Measurements from ENCODE around the gene FCRL5. TPM values are rescaled to one million over a fixed set of nuclear protein-coding genes. Genes with fewer than 3 reads are reported as not detected.

Gene FCRL5
- total RNA-seq, 1 experiment from 2014 or later, result not detected

- H3K27me3 Mint-ChIP-seq (ENCODE audit: insufficient read depth, unreplicated experiment), result peaks cover 79% of the 10 kb centered on the region
Measured at GRCh38 chr1:157540160-157540748, 12.1 kb downstream of the FCRL5 start.

GRCh38 chr1:157539568-157539967 lies 12.7 kb downstream of the FCRL5 start:
- peaks cover 85% of the 10 kb centered on the region for H3K27me3 Mint-ChIP-seq (ENCODE audit: insufficient read depth, unreplicated experiment)
- ChIA-PET POLR2A (no interaction called here), CTCF (interaction anchor here (1.7 kb wide), 1 partner anchor 40 kb away, joined by 8 read pairs; no protein-coding TSS in a partner anchor)
- H3K36me3 Mint-ChIP-seq (ENCODE audit: insufficient read depth, unreplicated experiment), result no peaks in the 10 kb centered on the region
- intact Hi-C loops (cut with micrococcal nuclease), result no loop called here
- TF ChIP-seq, protein P1, sequence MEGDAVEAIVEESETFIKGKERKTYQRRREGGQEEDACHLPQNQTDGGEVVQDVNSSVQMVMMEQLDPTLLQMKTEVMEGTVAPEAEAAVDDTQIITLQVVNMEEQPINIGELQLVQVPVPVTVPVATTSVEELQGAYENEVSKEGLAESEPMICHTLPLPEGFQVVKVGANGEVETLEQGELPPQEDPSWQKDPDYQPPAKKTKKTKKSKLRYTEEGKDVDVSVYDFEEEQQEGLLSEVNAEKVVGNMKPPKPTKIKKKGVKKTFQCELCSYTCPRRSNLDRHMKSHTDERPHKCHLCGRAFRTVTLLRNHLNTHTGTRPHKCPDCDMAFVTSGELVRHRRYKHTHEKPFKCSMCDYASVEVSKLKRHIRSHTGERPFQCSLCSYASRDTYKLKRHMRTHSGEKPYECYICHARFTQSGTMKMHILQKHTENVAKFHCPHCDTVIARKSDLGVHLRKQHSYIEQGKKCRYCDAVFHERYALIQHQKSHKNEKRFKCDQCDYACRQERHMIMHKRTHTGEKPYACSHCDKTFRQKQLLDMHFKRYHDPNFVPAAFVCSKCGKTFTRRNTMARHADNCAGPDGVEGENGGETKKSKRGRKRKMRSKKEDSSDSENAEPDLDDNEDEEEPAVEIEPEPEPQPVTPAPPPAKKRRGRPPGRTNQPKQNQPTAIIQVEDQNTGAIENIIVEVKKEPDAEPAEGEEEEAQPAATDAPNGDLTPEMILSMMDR (IDR thresholded peaks at IDR 0.05; ENCODE audit: unreplicated experiment), result no peak
- no peak overlapping the region for H3K27ac Mint-ChIP-seq (ENCODE audit: low read depth, unreplicated experiment)
- H3K4me3 Mint-ChIP-seq (ENCODE audit: unreplicated experiment), result no peak overlapping the region
- no peak for DNase-seq (ENCODE audit: unreplicated experiment)
- H3K4me1 Mint-ChIP-seq (ENCODE audit: insufficient read depth, unreplicated experiment), result no peaks in the 10 kb centered on the region
- no TSS peak for BruUV-seq (replicated peaks)
- H3K9me3 Mint-ChIP-seq (ENCODE audit: unreplicated experiment), result no peaks in the 10 kb centered on the region

More at GRCh38 chr1:157540160-157540748, 12.1 kb downstream of the FCRL5 start:
- intact Hi-C loops (cut with micrococcal nuclease), result no loop called here
- TF ChIP-seq, protein P1 (IDR thresholded peaks at IDR 0.05; ENCODE audit: unreplicated experiment), result no peak
- no TSS peak for BruUV-seq (replicated peaks)
- Mint-ChIP-seq H3K27ac (ENCODE audit: low read depth, unreplicated experiment) (no peak overlapping the region), H3K4me1 (ENCODE audit: insufficient read depth, unreplicated experiment) (no peaks in the 10 kb centered on the region), H3K9me3 (ENCODE audit: unreplicated experiment) (no peaks in the 10 kb centered on the region), H3K4me3 (ENCODE audit: unreplicated experiment) (no peak overlapping the region), H3K36me3 (ENCODE audit: insufficient read depth, unreplicated experiment) (no peaks in the 10 kb centered on the region)
- DNase-seq (ENCODE audit: unreplicated experiment), result no peak
- CTCF ChIA-PET, result interaction anchor here (1.0 to 1.7 kb wide), 2 partner anchors 10 to 40 kb away, joined by 3 to 8 read pairs; no protein-coding TSS in a partner anchor
- POLR2A ChIA-PET, result interaction anchor here (0.6 kb wide), 1 partner anchor 60 kb away, joined by 3 read pairs; no protein-coding TSS in a partner anchor

- CTCF ChIA-PET, result interaction anchor here (1.2 kb wide), 1 partner anchor 37 kb away, joined by 4 read pairs; no protein-coding TSS in a partner anchor
- TF ChIP-seq, protein P1 (IDR thresholded peaks at IDR 0.05; ENCODE audit: unreplicated experiment), result no peak
- Mint-ChIP-seq H3K36me3 (ENCODE audit: insufficient read depth, unreplicated experiment) (no peaks in the 10 kb centered on the region), H3K27me3 (ENCODE audit: insufficient read depth, unreplicated experiment) (peaks cover 63% of the 10 kb centered on the region), H3K27ac (ENCODE audit: low read depth, unreplicated experiment) (no peak overlapping the region), H3K4me1 (ENCODE audit: insufficient read depth, unreplicated experiment) (no peaks in the 10 kb centered on the region), H3K4me3 (ENCODE audit: unreplicated experiment) (no peak overlapping the region), H3K9me3 (ENCODE audit: unreplicated experiment) (no peaks in the 10 kb centered on the region)
- no TSS peak for BruUV-seq (replicated peaks)
- POLR2A ChIA-PET, result no interaction called here
- DNase-seq (ENCODE audit: unreplicated experiment), result no peak
- intact Hi-C loops (cut with micrococcal nuclease), result no loop called here
Measured at GRCh38 chr1:157532569-157532968, 19.7 kb downstream of the FCRL5 start.

DNA sequence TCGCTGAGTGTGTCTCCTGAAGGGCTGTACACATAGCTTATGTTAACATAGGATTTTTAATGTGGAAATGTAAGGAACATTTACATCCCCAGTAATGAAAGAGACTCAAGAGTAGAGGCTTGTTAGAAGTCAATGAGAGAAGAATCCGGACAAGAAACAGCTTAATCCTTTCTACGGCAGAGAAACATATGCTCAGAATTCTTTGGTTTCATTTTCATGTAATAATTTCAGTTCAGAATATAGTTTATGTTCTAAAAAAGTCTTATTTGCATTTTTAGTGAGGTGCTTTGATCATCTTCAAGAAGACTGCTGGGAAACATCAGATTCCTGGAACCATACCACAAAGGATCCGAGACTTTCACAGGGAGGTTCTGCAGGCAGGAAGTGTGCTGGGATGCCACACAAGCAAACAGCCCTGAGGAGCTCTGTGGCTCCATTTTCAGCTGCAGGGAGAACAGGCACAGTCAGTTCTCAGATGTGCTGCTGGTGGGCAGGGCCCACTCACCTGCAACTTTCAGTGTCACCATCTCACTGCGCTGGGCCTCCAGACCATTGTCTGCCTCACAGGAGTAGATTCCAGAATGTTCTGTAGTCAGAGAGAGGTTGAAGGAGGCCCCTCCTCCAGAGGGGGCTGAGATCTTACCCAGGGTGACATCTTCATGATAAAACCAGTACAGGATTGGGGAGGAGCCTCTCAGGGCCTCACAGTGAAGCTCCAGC lies 28.4 kb downstream of the FCRL5 start:
- Mint-ChIP-seq H3K9me3 (ENCODE audit: unreplicated experiment) (no peaks in the 10 kb centered on the region), H3K36me3 (ENCODE audit: insufficient read depth, unreplicated experiment) (no peaks in the 10 kb centered on the region), H3K4me3 (ENCODE audit: unreplicated experiment) (no peak overlapping the region), H3K27ac (ENCODE audit: low read depth, unreplicated experiment) (no peak overlapping the region), H3K4me1 (ENCODE audit: insufficient read depth, unreplicated experiment) (no peaks in the 10 kb centered on the region), H3K27me3 (ENCODE audit: insufficient read depth, unreplicated experiment) (peaks cover 12% of the 10 kb centered on the region)
- no TSS peak for BruUV-seq (replicated peaks)
- TF ChIP-seq, protein P1 (IDR thresholded peaks at IDR 0.05; ENCODE audit: unreplicated experiment), result no peak
- POLR2A ChIA-PET, result no interaction called here
- no peak for DNase-seq (ENCODE audit: unreplicated experiment)
- CTCF ChIA-PET, result interaction anchor here (0.6 to 1.9 kb wide), 8 partner anchors 18 to 316 kb away, joined by 3 to 9 read pairs (median 3); no protein-coding TSS in a partner anchor
- intact Hi-C loops (cut with micrococcal nuclease), result no loop called here

All from MCF 10A (cell line).